Measurements from ENCODE around the gene FGD5. TPM values are rescaled to one million over a fixed set of nuclear protein-coding genes. Genes with fewer than 3 reads are reported as not detected.

Gene FGD5
- total and polyA plus RNA-seq, 9 of the 15 experiments (the other 6 are each of a cell fraction or from before 2014, with no cell fraction given), result 0.18 TPM; not detected in 8

- no peak for DNase-seq (ENCODE audit: extremely low read depth in 1 of 4, low spot score in 3 of 4)
- H3K9ac ChIP-seq (ENCODE audit: insufficient read depth in 1 of 2, low read depth in 2 of 2, low read length in 2 of 2), result no peak overlapping the region
- peaks cover 0 to 8% of the 10 kb centered on the region in 2 experiments; a peak in 2 of 5 replicates for H3K4me1 ChIP-seq (replicated peaks in 1 of 2; ENCODE audit: control insufficient read depth in 2 of 2, insufficient read depth in 2 of 2, low read length in 2 of 2)
- no peaks in the 10 kb centered on the region for H3K36me3 ChIP-seq (ENCODE audit: control insufficient read depth, insufficient read depth, low read length)
- H2AFZ ChIP-seq (ENCODE audit: low read depth, low read length), result no peak overlapping the region
- in situ Hi-C loops (cut with MboI), result no loop called here
- intact Hi-C loops (cut with micrococcal nuclease), result no loop called here
- no peak overlapping the region for H3K4me2 ChIP-seq (ENCODE audit: insufficient read depth, low read length)
- H3K27me3 ChIP-seq (ENCODE audit: control insufficient read depth in 2 of 2, insufficient read depth in 2 of 2, low read length in 2 of 2), result peaks cover 35 to 94% of the 10 kb centered on the region in 2 experiments; a peak in 4 of 5 replicates
- ChIA-PET POLR2A (interaction anchor here (1.7 kb wide), 1 partner anchor 8 kb away, joined by 3 read pairs; no protein-coding TSS in a partner anchor), CTCF (ENCODE audit: low intra/inter-chr PET ratio) (no interaction called here)
- WGBS (ENCODE audit: insufficient coverage, low coverage, missing lambda C conversion rate), result 2% methylated on average over 7 of the region's 7 CpGs
- TF ChIP-seq TCFL5 (CRISPR knock-in tag; conservative IDR thresholded peaks at IDR 0.05) (no peak), CSDE1 (IDR thresholded peaks at IDR 0.05) (no peak), ZNF263 (CRISPR knock-in tag; IDR thresholded peaks at IDR 0.05; ENCODE audit: borderline replicate concordance) (no peak), ZNF24 (IDR thresholded peaks at IDR 0.05) (no peak), NFIX (CRISPR knock-in tag; IDR thresholded peaks at IDR 0.05; ENCODE audit: low read depth) (no peak), ZNF507 (tag; conservative IDR thresholded peaks at IDR 0.05) (no peak), CBX3 (IDR thresholded peaks at IDR 0.05; ENCODE audit: borderline replicate concordance in 1 of 2, low read length in 2 of 2) (no peak), RFX5 (IDR thresholded peaks at IDR 0.05; ENCODE audit: low read depth, low read length) (no peak), PKNOX1 (IDR thresholded peaks at IDR 0.05) (no peak), MXI1 (IDR thresholded peaks at IDR 0.05; ENCODE audit: low read depth, low read length) (no peak)
- TF ChIP-seq, protein P1, sequence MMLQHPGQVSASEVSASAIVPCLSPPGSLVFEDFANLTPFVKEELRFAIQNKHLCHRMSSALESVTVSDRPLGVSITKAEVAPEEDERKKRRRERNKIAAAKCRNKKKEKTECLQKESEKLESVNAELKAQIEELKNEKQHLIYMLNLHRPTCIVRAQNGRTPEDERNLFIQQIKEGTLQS (IDR thresholded peaks at IDR 0.05), result no peak
- TF ChIP-seq, protein P1 (CRISPR knock-in tag; conservative IDR thresholded peaks at IDR 0.05), result no peak
- BruUV-seq (replicated peaks), result no TSS peak
- no peak overlapping the region for H3K27ac ChIP-seq (ENCODE audit: extremely low read depth, low read depth, low read length)
- no peak for ATAC-seq
- peaks cover 4% of the 10 kb centered on the region for H3K9me1 ChIP-seq (ENCODE audit: control insufficient read depth, insufficient read depth, low read length)
- H3K9me3 ChIP-seq (replicated peaks; ENCODE audit: control insufficient read depth, insufficient read depth, low read depth, low read length), result no peaks in the 10 kb centered on the region
- no peaks in the 10 kb centered on the region for H3K79me2 ChIP-seq (ENCODE audit: control insufficient read depth, insufficient read depth, low read length)
- H3K4me3 ChIP-seq, result no peak overlapping the region
- H4K20me1 ChIP-seq (replicated peaks; ENCODE audit: control insufficient read depth, insufficient read depth, low read length), result peaks cover 3% of the 10 kb centered on the region; the same call in 1 of the 2 replicates
- FAIRE-seq, result no peak
Observed at GRCh38 chr3:14770591-14770990, 48.2 kb upstream of the FGD5 start.

Measured in K562 (cell line).